ENCODE data around the gene FCRL2. TPM values are rescaled to one million over a fixed set of nuclear protein-coding genes. Genes with fewer than 3 reads are reported as not detected.

The FCRL2 gene
- total RNA-seq, 6 donors from 2014 or later: 0.46 to 3.1 (median 0.68) TPM

DNA sequence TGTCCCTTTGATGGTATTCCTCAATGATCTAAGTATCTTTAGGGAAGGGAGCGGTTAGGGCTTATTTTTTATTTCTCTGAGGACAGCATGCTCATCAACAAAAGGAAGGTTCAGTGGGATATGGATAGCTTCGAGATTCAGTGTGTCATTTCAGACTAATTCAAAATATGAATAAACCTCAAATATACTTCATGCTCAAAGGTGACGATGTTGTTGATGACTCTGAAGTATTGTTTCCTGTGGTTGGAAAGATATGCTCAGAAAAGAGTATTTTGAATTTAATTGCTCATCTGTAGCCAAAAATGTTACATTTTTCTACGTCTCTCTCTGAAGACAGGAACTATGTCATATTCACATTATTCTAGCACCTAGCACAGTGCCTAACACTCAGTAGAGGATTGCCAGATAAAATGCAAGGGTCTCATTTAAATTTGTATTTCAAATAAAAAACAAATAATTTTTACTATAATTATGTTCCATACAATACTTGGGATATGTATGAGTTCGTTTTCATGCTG lies 74.6 kb downstream of the FCRL2 start:
- TF ChIP-seq EP300 (IDR thresholded peaks at IDR 0.05): no peak
- TF ChIP-seq POLR2AphosphoS5 (IDR thresholded peaks at IDR 0.05): no peak
- TF ChIP-seq, protein P1, sequence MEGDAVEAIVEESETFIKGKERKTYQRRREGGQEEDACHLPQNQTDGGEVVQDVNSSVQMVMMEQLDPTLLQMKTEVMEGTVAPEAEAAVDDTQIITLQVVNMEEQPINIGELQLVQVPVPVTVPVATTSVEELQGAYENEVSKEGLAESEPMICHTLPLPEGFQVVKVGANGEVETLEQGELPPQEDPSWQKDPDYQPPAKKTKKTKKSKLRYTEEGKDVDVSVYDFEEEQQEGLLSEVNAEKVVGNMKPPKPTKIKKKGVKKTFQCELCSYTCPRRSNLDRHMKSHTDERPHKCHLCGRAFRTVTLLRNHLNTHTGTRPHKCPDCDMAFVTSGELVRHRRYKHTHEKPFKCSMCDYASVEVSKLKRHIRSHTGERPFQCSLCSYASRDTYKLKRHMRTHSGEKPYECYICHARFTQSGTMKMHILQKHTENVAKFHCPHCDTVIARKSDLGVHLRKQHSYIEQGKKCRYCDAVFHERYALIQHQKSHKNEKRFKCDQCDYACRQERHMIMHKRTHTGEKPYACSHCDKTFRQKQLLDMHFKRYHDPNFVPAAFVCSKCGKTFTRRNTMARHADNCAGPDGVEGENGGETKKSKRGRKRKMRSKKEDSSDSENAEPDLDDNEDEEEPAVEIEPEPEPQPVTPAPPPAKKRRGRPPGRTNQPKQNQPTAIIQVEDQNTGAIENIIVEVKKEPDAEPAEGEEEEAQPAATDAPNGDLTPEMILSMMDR (IDR thresholded peaks at IDR 0.05): no peak
- H3K4me1 ChIP-seq: no peaks in the 10 kb centered on the region
- DNase-seq (no peak), ATAC-seq (ENCODE audit: low FRiP score in 2 of 2) (no peak)
- no peaks in the 10 kb centered on the region for H3K27me3 ChIP-seq
- H3K4me3 ChIP-seq: no peak overlapping the region
- WGBS, 2 donors: 73 to 79% methylated on average over 5 of the region's 5 CpGs
- H3K27ac ChIP-seq: no peak overlapping the region
- H3K36me3 ChIP-seq: no peaks in the 10 kb centered on the region
- no peaks in the 10 kb centered on the region for H3K9me3 ChIP-seq

DNA sequence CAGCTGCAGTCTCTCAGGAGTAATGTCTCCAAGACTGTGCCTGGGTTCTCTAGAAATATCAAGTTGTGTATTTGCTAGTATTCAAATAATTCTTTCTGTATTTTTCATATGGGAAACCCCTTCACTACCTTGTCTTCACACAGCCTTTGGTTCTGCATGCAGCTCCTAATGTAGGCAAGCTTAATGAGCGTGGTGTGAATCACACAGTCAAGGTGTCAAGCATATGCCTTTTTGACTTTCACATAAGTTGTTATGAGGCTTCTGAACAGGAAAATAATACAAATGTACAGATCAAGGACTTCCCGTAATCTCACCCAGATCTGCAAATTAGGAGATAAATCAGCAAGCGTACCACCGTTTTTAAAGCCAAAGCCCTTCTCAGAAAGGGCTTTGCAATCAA lies 76.2 kb downstream of the FCRL2 start, which contains the start of gene FCRL3:
FCRL3 (minus strand) TSS at position 38 of the 400 bp plus-strand sequence. CDS start 280 bp downstream, outside the sequence.
- Histone ChIP-seq H3K9me3 (no peaks in the 10 kb centered on the region), H3K36me3 (no peaks in the 10 kb centered on the region), H3K4me3 (no peak within 1 kb of the TSS), H3K4me1 (no peaks in the 10 kb centered on the region), H3K27ac (no peak within 1 kb of the TSS), H3K27me3 (no peaks in the 10 kb centered on the region)
- ATAC-seq (ENCODE audit: low FRiP score in 2 of 2) (no peak), DNase-seq (no peak)
- TF ChIP-seq, protein P1 (IDR thresholded peaks at IDR 0.05): no peak
- whole genome bisulfite sequencing, 2 donors: 81 to 87% methylated on average over 4 of the region's 4 CpGs

GRCh38 chr1:157700305-157700704 lies 76.6 kb downstream of the FCRL2 start:
- WGBS, 2 donors: 72 to 78% methylated on average over 5 of the region's 5 CpGs
- H3K4me1 ChIP-seq: no peaks in the 10 kb centered on the region
- H3K4me3 ChIP-seq: no peak overlapping the region
- no peaks in the 10 kb centered on the region for H3K9me3 ChIP-seq
- H3K36me3 ChIP-seq: no peaks in the 10 kb centered on the region
- TF ChIP-seq POLR2A (IDR thresholded peaks at IDR 0.05): no peak
- no peaks in the 10 kb centered on the region for H3K27me3 ChIP-seq
- no peak overlapping the region for H3K27ac ChIP-seq
- DNase-seq: no peak
- no peak for ATAC-seq (ENCODE audit: low FRiP score in 2 of 2)

DNA sequence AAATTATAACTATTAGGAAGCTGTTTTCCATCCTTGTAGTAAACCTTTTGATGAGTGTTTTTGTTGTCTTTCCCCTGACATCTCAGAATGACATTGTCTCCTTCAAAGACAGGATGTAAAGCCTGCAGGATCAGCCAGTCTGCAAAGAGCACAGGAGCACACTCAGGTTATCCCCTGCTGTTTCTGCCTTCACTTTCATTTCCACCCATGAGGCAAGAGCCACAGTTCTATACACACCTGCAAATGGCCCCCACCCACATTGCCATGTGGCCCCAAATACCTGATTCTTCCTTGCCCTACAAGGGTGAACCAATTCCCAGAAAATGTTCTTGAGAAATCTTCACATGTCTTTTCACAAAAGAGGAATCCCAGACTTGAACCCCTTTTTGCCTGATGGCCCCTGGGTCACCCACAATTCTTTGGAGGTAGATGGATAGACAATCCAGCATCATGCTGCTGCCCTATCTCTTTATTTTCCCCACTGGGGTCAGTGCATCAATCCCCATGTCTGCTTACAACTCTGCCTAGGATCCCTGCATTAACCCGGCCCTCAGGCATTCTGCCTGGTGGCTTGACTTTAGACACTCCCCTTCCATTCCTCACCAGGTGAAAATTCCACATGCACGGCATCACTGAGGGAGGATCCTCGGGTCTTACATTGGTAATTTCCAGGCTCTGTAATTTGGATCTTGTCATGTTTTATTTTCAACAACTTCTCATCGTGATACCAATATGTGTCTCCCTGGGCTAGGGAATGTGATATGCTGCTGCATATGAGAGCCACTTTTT lies 79.0 kb downstream of the FCRL2 start:
- Histone ChIP-seq H3K4me3 (no peak overlapping the region), H3K36me3 (no peaks in the 10 kb centered on the region), H3K4me1 (no peaks in the 10 kb centered on the region), H3K27ac (no peak overlapping the region), H3K9me3 (no peaks in the 10 kb centered on the region), H3K27me3 (no peaks in the 10 kb centered on the region)
- no peak for DNase-seq
- TF ChIP-seq, protein P1 (IDR thresholded peaks at IDR 0.05): no peak
- TF ChIP-seq POLR2AphosphoS5 (IDR thresholded peaks at IDR 0.05) (no peak), POLR2A (IDR thresholded peaks at IDR 0.05) (no peak), EP300 (IDR thresholded peaks at IDR 0.05) (no peak)
- WGBS, 2 donors: 72 to 88% methylated on average over 4 of the region's 4 CpGs
- no peak for ATAC-seq (ENCODE audit: low FRiP score in 2 of 2)

DNA sequence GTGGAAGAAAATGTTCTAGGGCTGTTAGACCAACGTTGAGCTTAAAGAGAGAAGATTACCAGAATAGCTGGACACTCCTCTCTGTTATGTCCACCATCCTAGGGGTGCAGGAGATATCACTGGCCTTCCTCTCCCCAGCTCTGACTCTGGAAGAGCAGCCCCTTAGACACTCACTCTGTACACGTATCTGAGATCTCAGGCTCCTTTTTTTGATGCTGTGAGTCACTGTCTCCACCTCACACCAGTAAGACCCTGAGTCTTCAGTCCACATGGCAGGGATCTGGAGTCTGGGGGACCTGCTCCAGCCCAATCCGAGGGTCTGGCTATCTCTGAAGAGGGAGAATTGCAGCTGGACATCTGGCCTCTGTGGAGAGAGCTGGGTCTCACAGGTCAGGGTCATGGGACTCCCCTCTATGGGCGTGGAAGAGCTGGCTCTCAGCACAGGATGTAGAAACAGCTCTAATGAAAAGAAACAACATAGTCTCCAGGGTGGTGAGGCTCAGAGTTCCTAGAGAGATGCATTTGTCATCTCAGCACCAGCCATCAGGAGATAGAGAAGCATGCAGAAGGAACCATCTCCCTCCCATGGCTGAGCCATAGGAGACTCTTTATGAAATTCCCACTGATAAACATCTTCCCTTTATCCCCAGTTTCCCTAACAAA lies 79.8 kb downstream of the FCRL2 start:
- WGBS, 2 donors: 59 to 72% methylated on average over 3 to 4 of the region's 4 CpGs
- no peak for TF ChIP-seq POLR2A (IDR thresholded peaks at IDR 0.05)
- TF ChIP-seq POLR2AphosphoS5 (IDR thresholded peaks at IDR 0.05): no peak
- TF ChIP-seq EP300 (IDR thresholded peaks at IDR 0.05): no peak
- TF ChIP-seq, protein P1 (IDR thresholded peaks at IDR 0.05): no peak
- DNase-seq: no peak
- H3K4me3 ChIP-seq: no peak overlapping the region
- no peaks in the 10 kb centered on the region for H3K4me1 ChIP-seq
- H3K36me3 ChIP-seq: no peaks in the 10 kb centered on the region
- no peaks in the 10 kb centered on the region for H3K9me3 ChIP-seq
- ATAC-seq (ENCODE audit: low FRiP score in 2 of 2): no peak
- no peak overlapping the region for H3K27ac ChIP-seq
- H3K27me3 ChIP-seq: no peaks in the 10 kb centered on the region

All from upper lobe of left lung (tissue), 6 donors.